HG03460 (cell line): Measurements from ENCODE around the gene LHFPL6.

Experiments
- ATAC-seq: cut with Tn5 transposase; IDR thresholded peaks from one replicate; pipeline ENCODE4 v1.9.1; 2021; ENCODE audit not compliant: unreplicated experiment

LHFPL6 gene

GRCh38 chr13:39602614-39603366 is at the start of gene LHFPL6:
TSS of gene LHFPL6 (minus strand) at chr13:39603193.
- peak; percentile 92 for ATAC-seq

- no peak for ATAC-seq
Observed at GRCh38 chr13:39646122-39646521, 43.1 kb upstream of the LHFPL6 start.

GRCh38 chr13:39641645-39642044 is 38.7 kb upstream of the LHFPL6 start:
- no peak for ATAC-seq

- no peak for ATAC-seq
Observed at GRCh38 chr13:39637890-39638289, 34.9 kb upstream of the LHFPL6 start.

- no peak for ATAC-seq
Observed at GRCh38 chr13:39635564-39635963, 32.6 kb upstream of the LHFPL6 start.

- no peak for ATAC-seq
Observed at GRCh38 chr13:39632994-39633393, 30.0 kb upstream of the LHFPL6 start.

- no peak for ATAC-seq
Observed at GRCh38 chr13:39631307-39631706, 28.3 kb upstream of the LHFPL6 start.

- no peak for ATAC-seq
Observed at GRCh38 chr13:39623466-39623865, 20.5 kb upstream of the LHFPL6 start.

- no peak for ATAC-seq
Observed at GRCh38 chr13:39618561-39618960, 15.6 kb upstream of the LHFPL6 start.

GRCh38 chr13:39616087-39616694 is 13.2 kb upstream of the LHFPL6 start:
- no peak for ATAC-seq

- no peak for ATAC-seq
Observed at GRCh38 chr13:39612023-39612637, 9.1 kb upstream of the LHFPL6 start.

- no peak for ATAC-seq
Observed at GRCh38 chr13:39607876-39608275, 4.9 kb upstream of the LHFPL6 start.

GRCh38 chr13:39605677-39606320 is 2.8 kb upstream of the LHFPL6 start:
- no peak for ATAC-seq

- ATAC-seq, result no peak
Observed at GRCh38 chr13:39604756-39605155, 1.8 kb upstream of the LHFPL6 start.

- ATAC-seq, result peak; percentile 37
Observed at GRCh38 chr13:39603424-39603947, 493 bp upstream of the LHFPL6 start.

- peak; percentile 27 for ATAC-seq
Observed at GRCh38 chr13:39602277-39602613, 748 bp downstream of the LHFPL6 start.

- ATAC-seq, result no peak
Observed at GRCh38 chr13:39601636-39602035, 1.4 kb downstream of the LHFPL6 start.

GRCh38 chr13:39600766-39601165 is 2.2 kb downstream of the LHFPL6 start:
- no peak for ATAC-seq

- no peak for ATAC-seq
Observed at GRCh38 chr13:39599842-39600241, 3.2 kb downstream of the LHFPL6 start.

GRCh38 chr13:39599012-39599411 is 4.0 kb downstream of the LHFPL6 start:
- no peak for ATAC-seq

- ATAC-seq, result no peak
Observed at GRCh38 chr13:39597838-39598237, 5.2 kb downstream of the LHFPL6 start.

- no peak for ATAC-seq
Observed at GRCh38 chr13:39596685-39597084, 6.3 kb downstream of the LHFPL6 start.
